ENCODE results near the gene EIF2B1.
"Not testable (repeated sequence)": the region's sequence is repeated elsewhere in the genome, so short reads cannot be mapped to it uniquely, and the experiment has no call there.

The EIF2B1 gene

GRCh38 chr12:123648401-123648800, 14.9 kb upstream of the EIF2B1 start:
- Mint-ChIP-seq H3K36me3 (ENCODE audit: low read depth) (peaks cover 31% of the 10 kb centered on the region), H3K27me3 (ENCODE audit: low read depth) (no peaks in the 10 kb centered on the region)

GRCh38 chr12:123645878-123646277, 12.4 kb upstream of the EIF2B1 start:
- no peaks in the 10 kb centered on the region for H3K27me3 Mint-ChIP-seq (ENCODE audit: low read depth)
- DNase-seq (ENCODE audit: low spot score) = no peak
- peaks cover 29% of the 10 kb centered on the region for H3K36me3 Mint-ChIP-seq (ENCODE audit: low read depth)
- H3K4me1 Mint-ChIP-seq (ENCODE audit: low read depth) = no peaks in the 10 kb centered on the region
- no peak overlapping the region for H3K4me3 Mint-ChIP-seq
- no peak overlapping the region for H3K27ac Mint-ChIP-seq
- H3K9me3 Mint-ChIP-seq = no peaks in the 10 kb centered on the region

More at GRCh38 chr12:123648401-123648800, 14.9 kb upstream of the EIF2B1 start:
- no peak overlapping the region for H3K4me3 Mint-ChIP-seq
- no peaks in the 10 kb centered on the region for H3K4me1 Mint-ChIP-seq (ENCODE audit: low read depth)
- DNase-seq (ENCODE audit: low spot score) = no peak
- no peak overlapping the region for H3K27ac Mint-ChIP-seq
- H3K9me3 Mint-ChIP-seq = no peaks in the 10 kb centered on the region

GRCh38 chr12:123645380-123645779, 11.9 kb upstream of the EIF2B1 start:
- H3K9me3 Mint-ChIP-seq = no peaks in the 10 kb centered on the region
- no peak for DNase-seq (ENCODE audit: low spot score)
- peaks cover 28% of the 10 kb centered on the region for H3K36me3 Mint-ChIP-seq (ENCODE audit: low read depth)
- H3K27me3 Mint-ChIP-seq (ENCODE audit: low read depth) = no peaks in the 10 kb centered on the region
- H3K4me1 Mint-ChIP-seq (ENCODE audit: low read depth) = no peaks in the 10 kb centered on the region
- H3K27ac Mint-ChIP-seq = no peak overlapping the region
- no peak overlapping the region for H3K4me3 Mint-ChIP-seq

GRCh38 chr12:123643911-123644310, 10.4 kb upstream of the EIF2B1 start:
- DNase-seq (ENCODE audit: low spot score) = no peak
- Mint-ChIP-seq H3K27me3 (ENCODE audit: low read depth) (no peaks in the 10 kb centered on the region), H3K4me3 (no peak overlapping the region), H3K4me1 (ENCODE audit: low read depth) (no peaks in the 10 kb centered on the region), H3K36me3 (ENCODE audit: low read depth) (peaks cover 27% of the 10 kb centered on the region), H3K27ac (no peak overlapping the region), H3K9me3 (no peaks in the 10 kb centered on the region)

- H3K4me1 Mint-ChIP-seq (ENCODE audit: low read depth) = peaks cover 24% of the 10 kb centered on the region
- no peaks in the 10 kb centered on the region for H3K27me3 Mint-ChIP-seq (ENCODE audit: low read depth)
- H3K9me3 Mint-ChIP-seq = no peaks in the 10 kb centered on the region
- H3K36me3 Mint-ChIP-seq (ENCODE audit: low read depth) = peaks cover 23% of the 10 kb centered on the region
- peak overlapping the region; percentile 98 for H3K4me3 Mint-ChIP-seq
- peak overlapping the region; percentile 99 for H3K27ac Mint-ChIP-seq
- no peak for DNase-seq (ENCODE audit: low spot score)
These were observed 666 bp upstream of the EIF2B1 start for GRCh38 chr12:123634142-123634561.

GRCh38 chr12:123621619-123622530, 11.6 kb downstream of the EIF2B1 start:
- Mint-ChIP-seq H3K4me3 (no peak overlapping the region), H3K4me1 (ENCODE audit: low read depth) (peaks cover 2% of the 10 kb centered on the region), H3K36me3 (ENCODE audit: low read depth) (peaks cover 61% of the 10 kb centered on the region), H3K9me3 (no peaks in the 10 kb centered on the region), H3K27ac (no peak overlapping the region), H3K27me3 (ENCODE audit: low read depth) (no peaks in the 10 kb centered on the region)
- DNase-seq (ENCODE audit: low spot score) = no peak

GRCh38 chr12:123621101-123621500, 12.4 kb downstream of the EIF2B1 start:
- peaks cover 2% of the 10 kb centered on the region for H3K4me1 Mint-ChIP-seq (ENCODE audit: low read depth)
- H3K27ac Mint-ChIP-seq = no peak overlapping the region
- H3K36me3 Mint-ChIP-seq (ENCODE audit: low read depth) = peaks cover 55% of the 10 kb centered on the region
- no peaks in the 10 kb centered on the region for H3K9me3 Mint-ChIP-seq
- no peak for DNase-seq (ENCODE audit: low spot score)
- H3K27me3 Mint-ChIP-seq (ENCODE audit: low read depth) = no peaks in the 10 kb centered on the region
- H3K4me3 Mint-ChIP-seq = no peak overlapping the region

- DNase-seq (ENCODE audit: low spot score) = no peak
- Mint-ChIP-seq H3K27me3 (ENCODE audit: low read depth) (no peaks in the 10 kb centered on the region), H3K4me1 (ENCODE audit: low read depth) (peaks cover 2% of the 10 kb centered on the region), H3K4me3 (no peak overlapping the region), H3K9me3 (no peaks in the 10 kb centered on the region), H3K27ac (no peak overlapping the region), H3K36me3 (ENCODE audit: low read depth) (peaks cover 71% of the 10 kb centered on the region)
These were observed 15.9 kb downstream of the EIF2B1 start for GRCh38 chr12:123617580-123617979.

GRCh38 chr12:123617144-123617543, 16.3 kb downstream of the EIF2B1 start:
- peaks cover 74% of the 10 kb centered on the region for H3K36me3 Mint-ChIP-seq (ENCODE audit: low read depth)
- no peak overlapping the region for H3K4me3 Mint-ChIP-seq
- no peaks in the 10 kb centered on the region for H3K27me3 Mint-ChIP-seq (ENCODE audit: low read depth)
- H3K27ac Mint-ChIP-seq = no peak overlapping the region
- no peaks in the 10 kb centered on the region for H3K9me3 Mint-ChIP-seq
- H3K4me1 Mint-ChIP-seq (ENCODE audit: low read depth) = peaks cover 2% of the 10 kb centered on the region
- no peak for DNase-seq (ENCODE audit: low spot score)

- H3K4me3 Mint-ChIP-seq = no peak overlapping the region
- no peaks in the 10 kb centered on the region for H3K9me3 Mint-ChIP-seq
- no peak for DNase-seq (ENCODE audit: low spot score)
- peaks cover 68% of the 10 kb centered on the region for H3K36me3 Mint-ChIP-seq (ENCODE audit: low read depth)
- no peak overlapping the region for H3K27ac Mint-ChIP-seq
- H3K27me3 Mint-ChIP-seq (ENCODE audit: low read depth) = no peaks in the 10 kb centered on the region
- H3K4me1 Mint-ChIP-seq (ENCODE audit: low read depth) = peaks cover 2% of the 10 kb centered on the region
These were observed 19.0 kb downstream of the EIF2B1 start for GRCh38 chr12:123614531-123614930.

GRCh38 chr12:123614110-123614509, 19.4 kb downstream of the EIF2B1 start:
- DNase-seq (ENCODE audit: low spot score) = no peak
- Mint-ChIP-seq H3K27me3 (ENCODE audit: low read depth) (no peaks in the 10 kb centered on the region), H3K27ac (no peak overlapping the region), H3K9me3 (no peaks in the 10 kb centered on the region), H3K36me3 (ENCODE audit: low read depth) (peaks cover 70% of the 10 kb centered on the region), H3K4me3 (no peak overlapping the region), H3K4me1 (ENCODE audit: low read depth) (peaks cover 2% of the 10 kb centered on the region)

GRCh38 chr12:123608182-123608581, 25.3 kb downstream of the EIF2B1 start:
- H3K4me3 Mint-ChIP-seq = no peak overlapping the region
- H3K27me3 Mint-ChIP-seq (ENCODE audit: low read depth) = no peaks in the 10 kb centered on the region
- H3K36me3 Mint-ChIP-seq (ENCODE audit: low read depth) = peaks cover 53% of the 10 kb centered on the region
- peaks cover 3% of the 10 kb centered on the region for H3K4me1 Mint-ChIP-seq (ENCODE audit: low read depth)
- no peaks in the 10 kb centered on the region for H3K9me3 Mint-ChIP-seq
- DNase-seq (ENCODE audit: low spot score) = no peak
- no peak overlapping the region for H3K27ac Mint-ChIP-seq

GRCh38 chr12:123607756-123608155, 25.7 kb downstream of the EIF2B1 start:
- Mint-ChIP-seq H3K27ac (no peak overlapping the region), H3K27me3 (ENCODE audit: low read depth) (no peaks in the 10 kb centered on the region), H3K4me3 (no peak overlapping the region), H3K36me3 (ENCODE audit: low read depth) (peaks cover 53% of the 10 kb centered on the region), H3K4me1 (ENCODE audit: low read depth) (peaks cover 7% of the 10 kb centered on the region), H3K9me3 (no peaks in the 10 kb centered on the region)
- DNase-seq (ENCODE audit: low spot score) = no peak

- H3K27ac Mint-ChIP-seq; H3K27me3 Mint-ChIP-seq (ENCODE audit: low read depth); DNase-seq (ENCODE audit: low spot score); H3K9me3 Mint-ChIP-seq: not testable (repeated sequence)
- Mint-ChIP-seq H3K4me3 (peak overlapping the region; percentile 28), H3K4me1 (ENCODE audit: low read depth) (peaks cover 18% of the 10 kb centered on the region), H3K36me3 (ENCODE audit: low read depth) (peaks cover 44% of the 10 kb centered on the region)
These were observed 30.0 kb downstream of the EIF2B1 start for GRCh38 chr12:123603495-123603894.
